GM19328 (cell line): Measurements from ENCODE around the gene E4F1.

Source experiments
- ATAC-seq: cut with Tn5 transposase; IDR thresholded peaks from one replicate; pipeline ENCODE4 v1.9.1; 2021; ENCODE audit warnings: mild to moderate bottlenecking, moderate library complexity; ENCODE audit not compliant: unreplicated experiment

The E4F1 gene

DNA sequence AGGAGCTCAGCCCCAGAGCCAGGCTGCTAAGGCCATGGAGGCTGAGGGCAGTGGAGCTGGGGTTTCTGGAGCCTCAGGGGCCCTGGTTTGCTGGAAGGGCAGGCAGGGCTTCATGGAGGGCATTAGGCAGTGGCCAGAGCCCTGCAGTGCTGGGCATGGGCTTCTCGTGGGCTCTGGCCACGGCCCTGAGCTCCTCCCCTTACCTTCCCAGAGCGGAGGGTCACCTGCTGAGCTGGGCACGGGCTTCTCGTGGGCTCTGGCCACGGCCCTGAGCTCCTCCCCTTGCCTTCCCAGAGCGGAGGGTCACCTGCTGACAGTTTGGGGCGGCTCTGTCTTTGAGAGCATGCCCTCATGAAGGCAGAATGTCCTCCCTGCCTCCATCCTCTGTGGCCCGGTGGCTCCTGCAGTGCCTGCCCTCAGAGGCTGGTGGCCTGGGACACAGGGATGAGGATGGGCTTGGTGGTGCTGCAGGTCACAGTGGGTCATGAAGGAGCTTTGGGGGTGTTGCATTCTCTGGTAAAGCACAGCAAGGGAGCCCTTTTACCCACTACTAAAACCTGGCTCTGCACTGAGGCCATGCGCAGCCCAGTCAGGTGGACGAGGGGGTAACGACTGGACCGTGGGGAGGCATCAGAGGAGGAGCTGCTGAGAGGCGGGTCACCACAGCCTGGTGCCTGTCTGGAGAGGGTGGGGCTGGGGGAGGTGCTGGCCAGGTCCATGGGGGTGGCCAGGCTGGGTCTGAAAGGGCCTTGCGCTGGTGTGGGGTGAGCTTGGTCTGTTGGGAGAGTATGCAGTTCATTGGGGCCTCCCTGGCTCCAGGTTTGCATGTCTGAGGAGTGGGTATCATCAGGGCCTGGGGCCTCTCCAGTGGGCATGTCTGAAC, 47.4 kb downstream of the E4F1 start:
- ATAC-seq = no peak

DNA sequence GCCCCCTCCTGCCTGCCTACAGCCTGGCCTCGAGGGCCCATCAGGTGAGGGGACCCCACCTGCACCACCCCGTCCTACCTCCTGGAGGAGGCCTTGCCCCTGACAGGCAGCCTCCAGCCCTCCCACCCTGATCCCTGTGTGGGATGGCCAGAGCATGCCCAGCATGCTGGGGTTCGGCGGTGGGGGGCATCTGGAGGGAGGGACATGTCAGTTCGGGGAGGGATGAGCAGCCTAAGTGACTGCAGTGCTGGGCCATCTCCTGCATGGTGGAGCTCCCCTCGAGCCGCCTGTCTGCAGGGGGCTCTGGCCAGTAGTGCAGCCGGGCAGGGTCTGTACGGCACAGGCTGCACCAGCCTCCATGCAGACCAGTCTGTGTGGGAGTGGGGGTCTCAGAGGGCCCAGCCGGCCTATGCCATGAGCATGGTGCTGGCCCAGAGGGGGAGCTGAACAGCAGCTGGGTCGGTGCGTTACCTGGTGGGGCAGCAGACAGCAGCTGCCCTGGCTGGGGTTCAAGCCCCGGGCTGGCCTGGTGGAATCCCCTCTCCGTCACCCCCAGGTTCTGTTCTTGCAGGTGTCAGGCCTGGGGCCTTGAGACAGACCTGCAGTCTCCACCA, 48.6 kb downstream of the E4F1 start:
- no peak for ATAC-seq

DNA sequence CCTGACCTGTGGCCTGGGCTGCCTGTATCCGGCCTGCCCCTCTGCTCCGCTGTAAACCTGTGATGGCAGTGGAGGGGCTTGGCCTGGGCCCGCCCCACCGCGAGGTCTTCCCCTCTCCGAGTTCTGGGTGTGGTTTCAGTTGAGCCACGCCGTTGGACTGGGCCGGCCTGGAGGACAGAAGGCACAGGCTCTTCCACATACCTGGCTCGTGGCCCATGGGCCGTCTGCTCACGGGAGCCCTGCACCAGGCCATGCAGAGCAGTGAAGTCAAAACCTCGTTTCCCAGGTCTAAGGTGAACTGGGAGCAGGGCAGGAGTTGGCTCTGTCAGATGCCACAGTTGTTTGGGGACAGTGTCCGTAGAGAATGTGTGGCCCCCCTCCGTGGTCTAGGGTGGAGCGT, 50.1 kb downstream of the E4F1 start:
- no peak for ATAC-seq

DNA sequence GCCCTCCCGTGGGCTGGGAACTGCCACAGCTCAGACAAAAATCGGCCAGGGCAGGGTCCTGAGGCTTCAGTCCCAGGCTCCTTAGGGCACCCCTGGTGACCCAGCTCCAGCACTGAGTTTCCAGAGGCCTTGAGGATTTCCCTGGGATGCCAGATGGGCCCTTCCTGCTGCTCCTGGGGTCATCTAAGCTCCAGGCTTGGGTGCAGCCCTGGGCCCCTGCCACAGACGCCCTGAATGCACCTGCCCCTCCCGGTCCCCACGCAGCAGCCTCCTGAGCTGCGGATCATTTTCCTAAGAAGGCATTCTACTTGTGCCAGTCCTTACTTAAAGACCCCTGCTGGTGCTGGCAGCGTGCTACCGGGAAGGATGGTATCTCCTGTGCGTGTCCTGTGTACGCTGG, 50.5 kb downstream of the E4F1 start:
- no peak for ATAC-seq

DNA sequence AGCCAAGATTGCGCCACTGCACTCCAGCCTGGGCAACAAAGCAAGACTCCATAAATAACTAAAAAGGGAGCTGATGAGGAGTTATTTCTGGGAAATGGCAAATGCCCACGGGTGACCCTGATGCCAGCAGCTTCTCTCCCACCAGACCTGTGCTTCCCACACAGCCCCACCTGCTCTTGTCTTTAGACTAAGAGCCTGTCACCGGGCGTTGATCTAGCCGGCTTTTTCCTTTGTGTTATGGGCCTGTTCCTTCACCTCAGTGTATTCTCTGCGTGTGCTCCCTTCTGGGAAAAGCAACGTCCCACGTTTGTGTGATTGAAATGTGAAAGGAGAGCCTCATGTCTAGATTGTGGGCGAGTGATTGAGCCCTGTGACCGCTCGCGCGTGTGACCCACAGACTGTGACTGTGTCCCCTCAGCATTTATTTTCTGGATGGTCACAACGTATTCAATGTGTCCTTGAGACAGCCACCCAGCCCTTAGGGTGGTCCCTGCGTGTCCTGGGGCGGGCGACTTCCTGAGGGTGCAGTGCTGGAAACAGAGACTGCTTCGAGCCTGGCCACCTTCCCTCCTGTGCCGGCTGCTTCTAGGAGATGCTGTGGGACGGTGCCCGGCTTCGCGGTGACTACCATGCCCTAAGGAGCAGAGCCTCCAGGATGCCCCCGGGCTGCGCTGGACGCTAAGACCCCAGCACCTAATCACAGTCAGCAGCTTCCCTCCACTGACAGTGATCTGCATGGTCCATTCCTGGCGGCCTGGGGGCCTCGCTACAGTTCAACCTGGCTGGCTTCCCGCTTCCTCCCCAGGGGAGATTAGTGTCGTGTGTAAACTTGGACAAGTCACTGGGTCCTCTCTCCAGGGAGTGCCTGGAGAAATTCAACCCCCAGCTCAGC, 52.3 kb downstream of the E4F1 start:
- ATAC-seq = no peak

DNA sequence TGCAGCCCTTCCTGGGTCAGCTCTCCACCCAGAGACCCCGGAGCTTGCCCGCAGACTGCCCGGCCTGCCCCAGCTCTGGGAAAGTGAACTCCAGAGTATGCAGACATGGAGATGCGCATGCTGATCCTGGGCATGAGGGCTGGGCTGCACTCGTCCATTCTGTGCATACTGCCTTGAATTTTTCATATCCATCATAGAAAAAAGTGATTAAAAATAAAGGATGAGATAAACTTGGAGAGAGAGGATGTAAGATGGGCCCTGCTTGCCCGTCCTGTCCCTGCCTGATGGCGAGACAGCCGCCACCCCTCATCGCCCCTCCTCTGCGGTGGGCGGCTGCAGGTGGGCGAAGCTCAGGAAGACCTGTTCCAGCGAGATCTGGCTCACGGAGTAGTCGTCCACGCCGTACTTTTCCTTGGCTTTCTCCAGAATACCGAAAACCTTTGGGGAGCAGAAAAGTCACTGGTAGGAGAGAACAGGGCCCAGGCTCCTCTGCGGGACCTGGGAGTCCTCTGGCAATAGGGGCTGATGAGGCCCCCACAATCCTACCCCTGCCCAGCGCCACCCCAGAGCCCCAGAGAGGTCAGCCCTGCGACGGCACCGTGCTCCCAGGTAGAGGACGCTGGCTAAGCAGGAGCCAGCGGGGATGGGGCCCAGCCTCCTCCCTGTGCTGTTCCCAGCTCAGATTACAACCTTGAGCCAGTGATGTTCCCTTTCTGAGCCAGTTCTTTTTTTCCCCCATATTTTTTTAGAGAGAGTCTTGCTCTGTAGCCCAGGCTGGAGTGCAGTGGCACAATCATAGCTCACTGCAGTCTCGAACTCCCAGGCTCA, 53.2 kb downstream of the E4F1 start:
- no peak for ATAC-seq

DNA sequence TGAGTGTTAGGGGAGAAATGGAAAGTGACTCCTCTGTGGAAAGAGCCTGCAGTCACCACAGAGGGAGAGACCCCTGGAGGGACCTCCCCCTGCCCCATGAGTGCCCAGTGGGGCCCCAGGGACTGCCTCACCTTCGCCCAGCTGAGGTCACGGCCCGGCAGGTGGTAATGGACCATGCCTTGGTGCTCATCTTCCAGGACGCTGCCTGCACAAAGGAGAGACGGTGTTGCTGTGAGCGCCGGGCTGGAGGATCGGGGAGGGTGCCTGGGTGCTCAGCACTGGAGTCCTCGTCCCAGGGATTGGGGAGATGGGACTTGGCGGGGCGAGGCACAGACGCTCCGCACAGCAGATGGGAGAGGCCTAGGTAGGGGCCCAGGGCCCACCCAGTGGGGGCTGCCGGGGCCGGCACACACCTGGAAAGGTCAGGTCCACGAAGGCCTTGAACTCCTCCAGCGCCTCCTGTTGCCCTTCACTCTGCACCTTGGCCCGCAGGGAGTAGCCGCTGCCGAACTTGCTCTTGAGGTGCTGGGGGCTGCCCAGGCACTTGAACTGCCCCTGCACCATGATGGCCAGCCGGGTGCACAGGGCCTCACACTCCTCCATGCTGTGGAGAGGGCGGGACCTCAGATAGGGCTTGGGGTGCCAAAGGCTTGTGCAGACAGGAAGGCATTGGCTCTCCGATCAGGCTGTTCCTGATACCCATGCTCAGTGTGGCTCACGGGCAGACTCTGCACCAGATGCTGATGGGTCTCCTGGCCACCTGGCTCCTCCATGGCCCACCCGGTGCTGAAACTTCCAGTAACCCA, 54.3 kb downstream of the E4F1 start:
- ATAC-seq = no peak

DNA sequence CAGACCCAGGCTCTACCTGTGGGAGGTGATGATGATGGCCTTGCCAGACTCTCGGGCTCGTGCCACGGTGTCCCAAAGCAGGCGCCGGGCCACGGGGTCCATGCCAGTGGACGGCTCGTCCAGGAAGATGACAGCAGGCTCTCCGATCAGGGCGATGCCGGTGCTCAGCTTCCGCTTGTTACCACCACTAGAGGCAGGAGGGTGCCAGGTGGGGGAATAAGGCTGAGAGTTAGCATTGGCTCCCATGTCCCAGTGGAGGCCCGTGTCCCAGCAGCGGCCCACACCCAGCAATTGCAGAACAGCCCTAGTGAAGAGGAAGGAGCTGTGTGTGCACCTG, 54.8 kb downstream of the E4F1 start:
- ATAC-seq = no peak

DNA sequence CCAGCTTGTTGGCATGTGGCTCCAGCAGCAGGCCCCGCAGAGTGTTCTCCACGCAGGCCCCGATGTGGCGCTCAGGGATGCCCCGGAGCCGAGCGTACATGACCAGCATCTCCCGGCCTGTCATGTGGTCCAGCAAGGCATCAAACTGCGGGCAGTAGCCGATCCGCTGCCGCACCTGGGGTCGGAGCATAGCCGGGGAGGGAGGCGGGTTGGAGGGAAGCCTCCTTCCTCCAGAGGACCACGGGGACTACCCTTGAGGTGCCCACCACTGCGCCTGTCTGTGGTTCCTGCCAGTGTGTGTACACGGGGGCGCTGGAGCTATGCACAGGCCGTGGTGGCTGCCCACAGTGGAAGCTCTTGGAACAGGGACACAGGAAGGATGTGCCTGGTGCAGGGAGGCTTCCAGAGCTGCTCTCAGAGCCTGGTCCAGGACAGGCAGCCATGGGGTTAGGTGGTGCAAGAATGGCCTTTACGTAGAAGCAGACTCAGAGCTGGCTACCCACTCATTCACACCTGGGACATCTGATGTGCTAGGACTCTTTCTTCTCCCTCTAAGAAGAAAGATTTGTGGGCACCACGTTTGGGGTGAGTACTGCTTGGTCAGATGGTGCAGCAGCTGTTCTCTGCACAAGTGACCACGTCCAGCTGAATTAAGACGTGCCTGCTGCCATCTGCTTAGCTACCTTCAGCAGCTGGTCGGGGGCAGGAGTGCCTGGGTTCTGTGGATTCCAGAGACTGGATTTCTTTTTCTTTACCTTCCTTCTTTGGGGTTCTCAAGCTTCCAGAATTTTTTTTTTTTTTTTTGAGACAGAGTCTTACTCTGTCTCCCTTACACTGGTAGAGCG, 55.8 kb downstream of the E4F1 start:
- no peak for ATAC-seq

DNA sequence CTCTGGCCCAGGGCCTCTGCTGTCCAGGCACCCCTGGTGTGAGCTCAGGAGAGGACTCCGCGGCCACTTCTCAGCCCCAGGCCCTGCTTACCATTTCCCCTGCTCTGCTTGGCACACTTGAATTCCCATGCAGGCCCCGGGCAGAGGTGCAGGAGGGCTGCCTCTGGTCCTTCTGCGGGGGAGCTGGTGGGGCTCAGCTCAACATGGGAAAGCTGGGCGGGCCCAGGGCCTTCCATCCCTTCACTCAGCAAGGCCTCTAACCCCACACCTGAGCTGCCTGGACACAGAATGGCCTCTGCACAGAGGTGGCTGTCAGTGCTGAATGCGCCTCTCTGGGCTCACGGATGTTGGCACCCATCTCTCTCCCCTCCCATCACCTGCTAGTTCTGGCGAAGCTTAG, 57.1 kb downstream of the E4F1 start:
- ATAC-seq = no peak

DNA sequence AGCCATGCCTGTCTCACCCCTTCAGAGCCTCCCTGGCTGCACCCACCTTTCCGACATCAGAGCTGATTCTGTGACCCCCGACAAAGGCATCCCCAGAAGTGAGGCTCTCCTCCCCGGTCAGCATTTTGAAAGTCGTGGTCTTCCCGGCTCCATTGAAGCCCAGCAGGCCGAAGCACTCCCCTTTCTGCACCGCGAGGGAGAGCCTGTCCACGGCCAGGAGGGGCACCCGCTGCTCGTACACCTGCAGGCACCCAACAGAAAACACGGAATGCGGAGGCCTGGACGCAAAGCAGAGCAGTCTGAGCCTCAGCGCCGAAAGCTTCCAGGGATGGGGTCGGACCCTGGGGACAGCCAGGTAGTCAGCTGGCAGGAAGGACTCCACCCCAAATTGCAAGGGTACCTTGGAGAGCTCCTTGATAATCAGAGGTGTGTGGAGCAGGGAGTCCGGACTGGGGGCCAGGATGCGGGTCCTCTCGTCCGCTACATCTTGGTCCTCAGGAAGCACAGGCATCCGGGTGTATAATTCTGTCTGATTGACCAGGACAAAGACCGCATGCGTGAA, 57.7 kb downstream of the E4F1 start:
- no peak for ATAC-seq

DNA sequence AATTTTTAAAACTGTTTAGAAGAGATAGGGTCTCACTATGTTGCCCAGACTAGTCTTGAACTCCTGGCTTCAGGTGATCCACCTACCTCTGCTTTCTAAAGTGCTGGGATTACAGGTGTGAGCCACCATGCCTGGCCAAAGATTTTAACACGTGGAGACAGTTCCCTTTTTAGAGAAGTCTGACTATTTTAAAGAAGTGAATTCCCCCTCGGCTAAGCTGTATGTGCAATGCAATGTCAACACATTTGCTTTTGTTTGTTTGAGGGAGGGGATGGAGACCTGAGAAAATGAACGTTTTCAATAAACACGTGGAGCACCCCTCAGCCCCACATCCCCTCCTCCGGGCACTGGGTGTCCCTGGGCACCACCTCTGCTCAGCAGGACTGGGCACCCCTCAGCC, 58.9 kb downstream of the E4F1 start:
- no peak for ATAC-seq

DNA sequence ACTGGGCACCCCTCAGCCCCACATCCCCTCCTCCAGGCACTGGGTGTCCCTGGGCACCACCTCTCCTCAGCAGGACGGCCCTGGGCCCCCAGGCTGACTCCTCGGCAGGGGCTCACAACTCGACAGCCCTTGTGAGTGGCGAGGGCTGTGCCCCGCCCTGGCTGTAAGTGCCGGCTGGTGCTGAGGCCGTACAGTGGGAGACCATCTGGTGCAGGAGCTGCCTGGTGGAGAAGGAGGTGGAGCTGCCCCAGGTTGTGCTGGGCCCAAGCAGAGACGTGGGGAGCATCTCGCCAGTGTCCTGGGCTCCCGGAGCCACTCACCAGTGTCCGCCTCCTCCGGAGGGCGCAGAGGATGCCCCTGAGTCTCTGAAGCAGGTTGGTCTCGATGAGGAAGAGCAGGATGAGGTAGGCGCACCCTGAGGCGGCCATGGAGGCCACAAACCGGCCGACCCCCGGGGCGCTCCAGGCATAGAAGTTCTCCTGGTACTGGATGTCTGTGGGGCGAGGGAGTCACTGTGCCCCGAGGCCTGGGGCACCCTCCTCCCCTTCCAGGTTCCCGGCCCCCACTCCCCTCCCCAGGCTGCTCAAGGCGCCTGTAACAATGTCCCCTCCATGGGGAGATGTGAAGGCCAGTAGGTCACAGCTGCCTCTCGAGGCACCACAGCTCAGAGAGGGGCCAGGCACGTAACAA, 59.6 kb downstream of the E4F1 start:
- ATAC-seq = no peak

DNA sequence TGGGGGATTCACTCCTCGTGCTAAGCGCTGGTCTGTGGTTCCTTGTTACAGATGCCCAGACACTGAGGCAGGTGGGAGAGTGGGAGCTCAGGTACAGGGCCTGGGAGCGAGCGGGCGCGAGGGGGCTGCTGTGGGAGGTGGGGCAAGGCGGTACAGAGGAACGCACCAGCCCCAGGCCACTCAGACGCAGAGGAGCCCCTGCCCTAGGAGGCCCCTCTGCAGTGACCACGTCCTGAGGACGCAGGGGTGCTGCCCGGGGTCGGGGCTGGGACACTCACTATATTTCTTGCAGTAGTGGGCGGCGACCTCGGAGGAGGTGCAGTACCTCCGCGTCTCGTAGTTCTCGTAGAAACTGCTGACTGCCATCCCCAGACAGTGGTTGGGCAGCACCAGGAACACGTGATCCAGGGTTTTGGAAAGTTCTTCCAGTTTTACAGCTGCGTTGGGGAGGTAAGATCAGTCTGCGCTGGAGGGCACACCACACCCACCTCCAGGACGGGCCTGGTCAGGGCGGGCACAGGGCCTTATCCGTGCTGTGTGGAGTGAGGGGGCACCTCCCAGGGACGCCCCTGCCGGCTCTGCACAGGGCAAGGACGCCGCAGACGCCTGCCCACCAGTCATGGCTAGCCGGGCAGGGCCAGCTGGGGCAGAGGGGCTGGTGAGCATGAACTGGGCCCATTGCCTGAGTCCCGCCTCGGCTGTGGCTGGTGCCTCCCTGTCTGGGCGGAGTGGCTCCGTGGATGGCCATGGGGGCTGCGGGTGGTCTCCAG, 60.8 kb downstream of the E4F1 start:
- ATAC-seq = no peak

DNA sequence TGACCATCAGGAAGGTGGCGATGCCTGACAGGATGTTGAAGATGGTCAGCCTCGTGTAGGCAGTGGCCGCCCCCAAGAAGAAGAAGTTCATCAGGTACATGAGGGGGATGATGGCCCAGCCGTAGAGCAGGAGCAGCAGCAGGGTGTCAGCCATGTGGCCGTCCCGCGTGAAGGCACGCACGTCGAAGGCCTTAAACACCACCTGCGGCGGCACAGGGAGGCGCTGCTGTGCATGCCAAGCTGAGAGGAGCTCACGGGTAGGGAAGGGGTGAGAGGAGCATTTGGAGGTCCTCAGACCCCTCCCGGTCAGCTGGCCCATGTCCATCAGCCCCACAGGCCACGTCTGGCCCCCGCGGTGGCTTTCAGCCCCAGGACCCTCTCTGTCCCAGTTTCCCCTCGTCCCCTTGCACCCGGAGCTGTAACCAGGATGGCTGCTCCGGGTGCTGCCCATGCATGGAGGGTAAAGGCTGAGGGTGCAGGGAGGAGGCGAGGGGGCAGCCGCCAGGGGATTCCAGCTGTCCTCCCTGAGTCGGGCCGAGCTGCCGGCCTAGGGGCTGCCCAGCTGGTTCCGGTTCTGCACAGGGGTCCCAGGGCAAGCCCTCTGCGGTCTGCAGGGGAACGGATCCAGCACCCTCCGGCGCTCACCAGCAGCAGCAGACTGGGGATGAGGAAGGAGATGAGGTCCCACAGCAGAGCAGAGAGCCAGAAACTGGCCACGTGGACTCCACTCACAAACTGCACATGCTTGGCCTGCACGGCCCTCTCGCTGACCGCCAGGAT, 61.6 kb downstream of the E4F1 start:
- ATAC-seq = no peak
